IMR-90 (cell line): ENCODE data around the gene GATA5. TPM values are rescaled to one million over a fixed set of nuclear protein-coding genes. Genes with fewer than 3 reads are reported as not detected.
A peak's percentile ranks its signal among the peaks of the same experiment; 100 is the strongest.

Source experiments
- ATAC-seq: fragments of 200-7000 bp; cut with Tn5 transposase; 2 replicates; pipeline ENCODE4 v1.9.1; 2020; ENCODE audit warnings: low read depth, mild to moderate bottlenecking, moderate library complexity
- BruUV-seq: library from RNA; stranded (reverse); fragments of 400-500 nt; replicated peaks from 2 replicates; lab custom pipeline; 2021; lab: Mats Ljungman, UMichigan
- CTCF ChIA-PET: fragments of 300-600 bp; formaldehyde crosslinking; extraction: SDS; loops from one replicate; lab custom pipeline; 2021; ENCODE audit warnings: antibody characterized with exemption; lab: Yijun Ruan, JAX
- POLR2A ChIA-PET: fragments of 300-600 bp; sonication (Branson Sonifier 250); formaldehyde crosslinking; loops from one replicate; lab custom pipeline; 2022; ENCODE audit warnings: antibody characterized with exemption; ENCODE audit not compliant: unreplicated experiment; lab: Charles Lee
- DNase-seq: peaks from one replicate; pipeline ENCODE4 v3.0.0; 2013
- H2AFZ ChIP-seq: replicated peaks from 2 replicates; pipeline ENCODE3; 2013; ENCODE audit warnings: low read length, mild to moderate bottlenecking; ENCODE audit not compliant: poor library complexity
- H2AK5ac ChIP-seq: 2 replicates; pipeline ENCODE4 v1.6.1; 2013; ENCODE audit warnings: low read depth, low read length, inconsistent platforms
- H2AK9ac ChIP-seq: replicated peaks from 2 replicates; pipeline ENCODE3; 2013; ENCODE audit warnings: mild to moderate bottlenecking, low read depth, low read length, moderate library complexity; ENCODE audit not compliant: poor library complexity
- H2BK120ac ChIP-seq: 2 replicates; pipeline ENCODE4 v1.6.1; 2013; ENCODE audit warnings: low read depth, low read length, inconsistent platforms
- H2BK15ac ChIP-seq: 3 replicates; pipeline ENCODE4 v1.6.1; 2013; ENCODE audit warnings: low read depth, low read length, inconsistent platforms
- H2BK20ac ChIP-seq: 2 replicates; pipeline ENCODE4 v1.6.1; 2013; ENCODE audit warnings: low read depth, mild to moderate bottlenecking, inconsistent platforms, low read length, moderate library complexity
- H2BK5ac ChIP-seq: 2 replicates; pipeline ENCODE4 v1.6.1; 2013; ENCODE audit warnings: mild to moderate bottlenecking, low read depth, low read length, inconsistent platforms; ENCODE audit not compliant: poor library complexity, severe bottlenecking
- H3K14ac ChIP-seq: replicated peaks from 2 replicates; pipeline ENCODE4 v1.6.1; 2013; ENCODE audit warnings: low read depth, low read length, inconsistent platforms
- H3K18ac ChIP-seq: 2 replicates; pipeline ENCODE4 v1.6.1; 2013; ENCODE audit warnings: low read depth, low read length, control low read depth
- H3K23ac ChIP-seq: 2 replicates; pipeline ENCODE4 v1.6.1; 2013; ENCODE audit warnings: low read depth, low read length, inconsistent platforms
- H3K27ac ChIP-seq: 2 replicates; pipeline ENCODE4 v1.5.1; 2013; ENCODE audit warnings: mild to moderate bottlenecking, control low read depth, low read length; ENCODE audit not compliant: insufficient read depth
- H3K27me3 ChIP-seq: 2 replicates; pipeline ENCODE4 v1.6.1; 2013; ENCODE audit warnings: low read length; ENCODE audit not compliant: control insufficient read depth, insufficient read depth
- H3K36me3 ChIP-seq: 2 replicates; pipeline ENCODE4 v1.6.1; 2013; ENCODE audit warnings: low read length, mixed read lengths; ENCODE audit not compliant: control insufficient read depth, insufficient read depth
- H3K4ac ChIP-seq: 2 replicates; pipeline ENCODE4 v1.6.1; 2013; ENCODE audit warnings: low read depth, low read length, inconsistent platforms
- H3K4me1 ChIP-seq: 2 replicates; pipeline ENCODE4 v1.6.1; 2013; ENCODE audit warnings: low read length, mixed read lengths; ENCODE audit not compliant: control insufficient read depth, insufficient read depth
- H3K4me2 ChIP-seq: 2 replicates; pipeline ENCODE4 v1.6.1; 2013; ENCODE audit warnings: low read depth, mild to moderate bottlenecking, control low read depth, low read length, moderate library complexity
- H3K4me3 ChIP-seq: 2 replicates; pipeline ENCODE4 v1.5.1; 2013; ENCODE audit warnings: low read depth, mild to moderate bottlenecking, control low read depth, low read length, moderate library complexity; ENCODE audit not compliant: insufficient read depth
- H3K56ac ChIP-seq: 2 replicates; pipeline ENCODE4 v1.6.1; 2013; ENCODE audit warnings: low read length, inconsistent platforms; ENCODE audit not compliant: insufficient read depth; ENCODE audit errors: extremely low read depth
- H3K79me1 ChIP-seq, 2 experiments: 2 replicates each; pipeline ENCODE4 v1.6.1; 2013; ENCODE audit warnings: low read length in 2 of 2, inconsistent platforms in 1 of 2, low read depth in 1 of 2
- H3K9ac ChIP-seq: 2 replicates; pipeline ENCODE4 v1.6.1; 2013; ENCODE audit warnings: low read depth, low read length, control low read depth
- H3K9me1 ChIP-seq: 2 replicates; pipeline ENCODE4 v1.6.1; 2013; ENCODE audit warnings: low read length, inconsistent platforms; ENCODE audit not compliant: insufficient read depth
- H3K9me3 ChIP-seq: 2 replicates; pipeline ENCODE4 v1.6.1; 2013; ENCODE audit warnings: low read length; ENCODE audit not compliant: control insufficient read depth, insufficient read depth
- H4K20me1 ChIP-seq: 2 replicates; pipeline ENCODE4 v1.6.1; 2013; ENCODE audit warnings: low read length, inconsistent platforms; ENCODE audit not compliant: insufficient read depth
- H4K5ac ChIP-seq: 2 replicates; pipeline ENCODE4 v1.6.1; 2013; ENCODE audit warnings: mild to moderate bottlenecking, low read depth, low read length, control low read depth
- H4K8ac ChIP-seq, 2 experiments: 2 replicates each; pipeline ENCODE4 v1.6.1; 2013; ENCODE audit warnings: low read depth in 2 of 2, low read length in 2 of 2, control low read depth in 1 of 2, inconsistent platforms in 1 of 2
- H4K91ac ChIP-seq: 2 replicates; pipeline ENCODE4 v1.6.1; 2013; ENCODE audit warnings: low read depth, low read length, inconsistent platforms; ENCODE audit not compliant: insufficient read depth
- CEBPB ChIP-seq: IDR thresholded peaks from 2 replicates; pipeline ENCODE4 v1.6.1; 2012; ENCODE audit warnings: low read depth, low read length, improper control_type of control experiment
- WGBS, 2 experiments: methylation state at CpG; one replicate each; pipeline versions ENCODE4 v1.1.5 to v1.1.7; 2013; ENCODE audit warnings: missing lambda C conversion rate in 2 of 2; ENCODE audit not compliant: insufficient read length in 1 of 2; ENCODE audit errors: extremely low coverage in 2 of 2; 5-methylcytosine and 5-hydroxymethylcytosine counted together
- dilution Hi-C: fragments of 300-500 bp; cut with HindIII; formaldehyde crosslinking; loops from one replicate; pipeline ENCODE4 v1.14.3; 2018; ENCODE audit warnings: low sequenced_read_pairs; ENCODE audit not compliant: unreplicated experiment
- in situ Hi-C: fragments of 300-500 bp; cut with MboI; formaldehyde crosslinking; loops from 3 replicates; pipeline ENCODE4 v1.14.3; 2019; ENCODE audit warnings: low sequenced_read_pairs, inconsistent platforms, mixed read lengths
- intact Hi-C: fragments of 100-400 bp; cut with micrococcal nuclease; formaldehyde crosslinking; loops from 2 replicates; pipeline ENCODE4 v1.10.0; 2022
- polyA plus RNA-seq, 3 experiments: library from polyadenylated mRNA; depleted of rRNA; stranded (reverse); fragments of >200 nt; gene quantifications; 2 replicates each; pipeline ENCODE4 v1.2.3, GENCODE V29; 2012; ENCODE audit warnings: low replicate concordance in 1 of 3
- total RNA-seq: library from RNA; depleted of rRNA; stranded (reverse); fragments of >200 nt; gene quantifications from 2 replicates; pipeline ENCODE4 v1.2.3, GENCODE V29; 2012

Gene GATA5
- total and polyA plus RNA-seq, 2 of the 4 experiments (the other 2 are of a cell fraction) = not detected

- H2AK5ac ChIP-seq = no peak overlapping the region
- no peak overlapping the region for H3K56ac ChIP-seq
- POLR2A ChIA-PET = no interaction called here
- no peak overlapping the region for H4K8ac ChIP-seq
- H3K4me1 ChIP-seq = no peaks in the 10 kb centered on the region
- no peak overlapping the region for H2AK9ac ChIP-seq
- no peaks in the 10 kb centered on the region for H3K79me1 ChIP-seq
- H3K18ac ChIP-seq = no peak overlapping the region
- peak overlapping the region; percentile 32 for H2AFZ ChIP-seq
- H2BK120ac ChIP-seq = no peak overlapping the region
- H4K91ac ChIP-seq = no peak overlapping the region
- H2BK20ac ChIP-seq = no peak overlapping the region
- in situ Hi-C loops = no loop called here
- no TSS peak for BruUV-seq
- H3K9me1 ChIP-seq = no peaks in the 10 kb centered on the region
- intact Hi-C loops = no loop called here
- DNase-seq = no peak
- no peak overlapping the region for H4K5ac ChIP-seq
- H3K9me3 ChIP-seq = no peaks in the 10 kb centered on the region
- no peak overlapping the region for H2BK15ac ChIP-seq
- dilution Hi-C loops = no loop called here
- H3K4me3 ChIP-seq = no peak overlapping the region
- H3K36me3 ChIP-seq = no peaks in the 10 kb centered on the region
- H3K27me3 ChIP-seq = peaks cover 95% of the 10 kb centered on the region
- no peak for TF ChIP-seq CEBPB
- H2BK5ac ChIP-seq = no peak overlapping the region
- no peak overlapping the region for H3K27ac ChIP-seq
- H3K4me2 ChIP-seq = no peak overlapping the region
- no peak overlapping the region for H3K4ac ChIP-seq
- no peaks in the 10 kb centered on the region for H4K20me1 ChIP-seq
- WGBS, 2 experiments = 6% methylated on average over 3 of the region's 25 CpGs; no CpG with 5 or more reads in 1 of the 2 experiments
- H3K9ac ChIP-seq = no peak overlapping the region
- no peak overlapping the region for H3K14ac ChIP-seq
- no peak overlapping the region for H3K23ac ChIP-seq
- CTCF ChIA-PET = no interaction called here
- ATAC-seq = no peak
These were observed 6.5 kb upstream of the GATA5 start for GRCh38 chr20:62482146-62482809.
